NB4 (cell line): ENCODE results near the gene HCN1.

Experiments
- MYC ChIP-seq: IDR thresholded peaks from 2 replicates; pipeline ENCODE4 v1.6.1; 2011; ENCODE audit warnings: low read depth, low read length
- POLR2A ChIP-seq: IDR thresholded peaks from 2 replicates; pipeline ENCODE4 v1.6.1; 2011; ENCODE audit warnings: mild to moderate bottlenecking; ENCODE audit not compliant: insufficient read length; ENCODE audit errors: extremely low read depth
- TF ChIP-seq, protein P1 (sequence below): IDR thresholded peaks from one replicate; pipeline ENCODE4 v1.5.1; 2012; ENCODE audit warnings: low read depth, low read length
- TF ChIP-seq, protein P2 (sequence below): IDR thresholded peaks from 2 replicates; pipeline ENCODE4 v1.6.1; 2011; ENCODE audit warnings: low read depth, low read length

DNA sequence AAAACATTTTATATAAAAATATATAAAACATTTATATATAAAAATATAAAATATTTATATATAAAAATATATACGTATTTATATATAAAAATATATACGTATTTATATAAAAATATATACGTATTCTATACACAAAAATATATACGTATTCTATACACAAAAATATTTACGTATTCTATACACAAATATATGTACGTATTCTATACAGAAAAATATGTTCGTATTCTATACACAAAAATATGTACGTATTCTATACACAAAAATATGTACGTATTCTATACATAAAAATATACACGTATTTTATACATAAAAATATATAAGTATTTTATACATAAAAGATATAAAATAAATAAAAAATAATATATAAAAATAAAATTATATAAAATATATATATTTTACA is 323.6 kb downstream of the HCN1 start:
- TF ChIP-seq, protein P1, sequence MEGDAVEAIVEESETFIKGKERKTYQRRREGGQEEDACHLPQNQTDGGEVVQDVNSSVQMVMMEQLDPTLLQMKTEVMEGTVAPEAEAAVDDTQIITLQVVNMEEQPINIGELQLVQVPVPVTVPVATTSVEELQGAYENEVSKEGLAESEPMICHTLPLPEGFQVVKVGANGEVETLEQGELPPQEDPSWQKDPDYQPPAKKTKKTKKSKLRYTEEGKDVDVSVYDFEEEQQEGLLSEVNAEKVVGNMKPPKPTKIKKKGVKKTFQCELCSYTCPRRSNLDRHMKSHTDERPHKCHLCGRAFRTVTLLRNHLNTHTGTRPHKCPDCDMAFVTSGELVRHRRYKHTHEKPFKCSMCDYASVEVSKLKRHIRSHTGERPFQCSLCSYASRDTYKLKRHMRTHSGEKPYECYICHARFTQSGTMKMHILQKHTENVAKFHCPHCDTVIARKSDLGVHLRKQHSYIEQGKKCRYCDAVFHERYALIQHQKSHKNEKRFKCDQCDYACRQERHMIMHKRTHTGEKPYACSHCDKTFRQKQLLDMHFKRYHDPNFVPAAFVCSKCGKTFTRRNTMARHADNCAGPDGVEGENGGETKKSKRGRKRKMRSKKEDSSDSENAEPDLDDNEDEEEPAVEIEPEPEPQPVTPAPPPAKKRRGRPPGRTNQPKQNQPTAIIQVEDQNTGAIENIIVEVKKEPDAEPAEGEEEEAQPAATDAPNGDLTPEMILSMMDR = no peak
- TF ChIP-seq, protein P2, sequence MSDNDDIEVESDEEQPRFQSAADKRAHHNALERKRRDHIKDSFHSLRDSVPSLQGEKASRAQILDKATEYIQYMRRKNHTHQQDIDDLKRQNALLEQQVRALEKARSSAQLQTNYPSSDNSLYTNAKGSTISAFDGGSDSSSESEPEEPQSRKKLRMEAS = no peak
- TF ChIP-seq POLR2A = no peak
- no peak for TF ChIP-seq MYC
